Mucosa of descending colon (tissue), 3 donors: ENCODE results near the gene DDC. TPM values are rescaled to one million over a fixed set of nuclear protein-coding genes. Genes with fewer than 3 reads are reported as not detected.
"Not testable (repeated sequence)": the region's sequence is repeated elsewhere in the genome, so short reads cannot be mapped to it uniquely, and the experiment has no call there.

Experiments
- ATAC-seq: fragments of 200-7000 bp; cut with Tn5 transposase; one replicate; pipeline ENCODE4 v1.9.1; 2020; ENCODE audit warnings: mild to moderate bottlenecking, moderate library complexity
- DNase-seq, 3 donors: peaks; one replicate each; pipeline ENCODE4 v3.0.0-alpha.2; 2020
- H3K36me3 ChIP-seq: fragments of 200-600 bp; one replicate; pipeline ENCODE4 v1.8.0; 2021; ENCODE audit warnings: low read depth, mild to moderate bottlenecking
- H3K4me1 ChIP-seq: fragments of 200-600 bp; one replicate; pipeline ENCODE4 v1.8.0; 2021; ENCODE audit warnings: low read depth, mild to moderate bottlenecking
- H3K4me3 ChIP-seq: fragments of 200-600 bp; one replicate; pipeline ENCODE4 v1.8.0; 2021; ENCODE audit warnings: mild to moderate bottlenecking
- H3K9me3 ChIP-seq: fragments of 200-600 bp; one replicate; pipeline ENCODE4 v1.8.0; 2021; ENCODE audit warnings: mild to moderate bottlenecking
- CTCF ChIP-seq: fragments of 200-600 bp; IDR thresholded peaks from one replicate; pipeline ENCODE4 v1.8.0; 2022; ENCODE audit warnings: antibody characterized with exemption, mild to moderate bottlenecking
- intact Hi-C, 2 donors: fragments of 100-400 bp; cut with DNase I in 1 of 2; cut with micrococcal nuclease in 1 of 2; formaldehyde crosslinking; loops; one replicate each; pipeline versions ENCODE4 v1.11.0 to v1.11.1; 2022; cut with DNase I, micrococcal nuclease
- total RNA-seq, 3 donors: library from RNA; stranded (reverse); fragmentation: NEBNext Ultra II Directional in 2 of 3; extraction: Animal tissue kit (Norgen Biotek cat#: 25700) in 2 of 3; gene quantifications; one replicate each; pipeline versions ENCODE4 v1.2.1 to v1.2.4, GENCODE V29; 2021 to 2023
- donor health status: DM: no; HTN: no; CAD: no; lungs with moderate emphysema.
- donor health status: DM: no; HTN: no; CAD: no.
- donor health status: DM: no; HTN: yes; CAD: no.

DDC gene
- total RNA-seq, 3 donors from 2014 or later: 29.6 to 94.5 (median 74.4) TPM

DNA sequence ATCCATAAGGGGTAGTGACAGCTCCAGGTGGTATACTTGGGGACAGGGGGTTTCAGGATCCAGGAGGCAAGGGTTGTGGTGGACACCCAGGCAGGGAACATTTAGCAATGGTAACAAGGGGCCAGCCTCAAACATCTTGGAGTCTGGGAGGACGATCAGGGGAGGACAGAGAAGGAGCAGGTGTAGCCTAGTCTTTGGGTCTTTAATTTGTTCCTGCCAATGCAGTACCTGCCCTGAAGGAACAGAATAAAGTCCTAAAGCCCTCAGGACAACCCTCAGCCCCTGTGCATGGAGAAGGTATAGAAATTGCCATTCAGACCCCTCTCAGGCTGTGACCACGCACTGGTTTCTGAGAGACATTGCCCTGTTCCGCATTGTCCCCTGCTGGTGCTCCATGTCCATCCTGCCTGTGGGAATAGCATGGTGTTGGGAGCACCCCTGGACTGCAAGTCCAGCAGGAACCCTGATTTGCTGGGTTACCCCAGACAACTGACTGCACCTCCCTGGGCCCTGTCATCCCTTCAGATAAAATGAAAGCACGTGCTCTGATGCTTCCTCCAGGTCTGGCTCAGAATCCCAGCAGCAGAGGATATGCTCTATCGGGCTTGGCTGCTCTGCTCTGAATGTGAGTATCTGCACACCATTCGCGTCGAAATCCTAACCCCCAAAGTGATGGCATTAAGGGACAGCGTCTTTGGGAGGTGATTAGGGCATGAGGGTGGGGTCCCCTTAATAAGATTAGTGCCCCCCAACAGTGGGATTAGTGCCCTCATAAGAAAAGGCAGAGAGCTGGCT is 24.2 kb downstream of the DDC start:
- Histone ChIP-seq H3K4me1 (no peaks in the 10 kb centered on the region), H3K4me3 (no peak overlapping the region), H3K9me3 (no peaks in the 10 kb centered on the region), H3K36me3 (no peaks in the 10 kb centered on the region)
- intact Hi-C loops: no loop called here
- ATAC-seq (no peak), DNase-seq (no peak)
- TF ChIP-seq CTCF: no peak

DNA sequence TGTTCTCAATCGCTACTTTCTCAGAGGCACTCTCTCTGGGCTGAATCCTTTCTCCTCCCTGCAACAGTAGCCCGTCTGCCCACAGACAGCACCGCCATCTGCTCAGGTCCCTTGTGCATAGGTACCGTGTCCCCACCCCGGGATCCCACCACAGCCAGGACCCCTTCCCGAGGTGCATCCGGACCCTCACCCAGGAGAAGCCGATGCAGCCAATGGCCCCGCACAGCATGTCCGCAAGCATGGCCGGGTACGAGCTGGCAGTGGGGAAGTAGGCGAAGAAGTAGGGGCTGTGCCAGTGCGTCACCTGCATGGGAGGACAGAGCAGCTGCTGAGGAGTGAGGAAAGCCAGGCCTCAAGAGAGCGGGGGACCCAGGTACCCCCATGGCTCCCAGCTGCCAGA is 25.5 kb downstream of the DDC start:
- ATAC-seq: no peak
- Histone ChIP-seq H3K36me3 (no peaks in the 10 kb centered on the region), H3K4me1 (no peaks in the 10 kb centered on the region), H3K4me3 (no peak overlapping the region), H3K9me3 (no peaks in the 10 kb centered on the region)
- no peak for DNase-seq
- no peak for TF ChIP-seq CTCF
- intact Hi-C loops: no loop called here

DNA sequence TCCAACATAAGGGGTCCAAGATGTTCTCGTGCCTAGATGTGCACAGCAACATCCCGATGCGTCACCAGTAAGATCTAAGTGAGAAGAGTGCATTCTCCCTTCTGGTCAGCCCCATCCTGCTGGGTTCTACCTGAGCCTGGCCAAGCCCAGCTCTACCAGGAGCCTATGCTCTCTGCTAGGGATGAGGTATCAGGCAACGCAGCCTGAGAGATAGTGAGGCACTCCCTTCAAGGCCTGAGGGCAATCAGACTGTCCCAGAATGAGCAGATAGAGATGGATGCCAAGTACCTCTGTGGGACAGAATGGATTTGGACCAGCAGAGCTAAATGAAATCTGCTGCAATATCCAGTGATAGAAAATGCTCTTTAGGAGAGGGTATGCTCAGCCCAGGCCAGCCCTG is 26.7 kb downstream of the DDC start:
- TF ChIP-seq CTCF: no peak
- Histone ChIP-seq H3K9me3 (no peaks in the 10 kb centered on the region), H3K4me1 (peaks cover 3% of the 10 kb centered on the region), H3K36me3 (no peaks in the 10 kb centered on the region), H3K4me3 (no peak overlapping the region)
- ATAC-seq (no peak), DNase-seq (no peak)
- intact Hi-C loops: no loop called here

DNA sequence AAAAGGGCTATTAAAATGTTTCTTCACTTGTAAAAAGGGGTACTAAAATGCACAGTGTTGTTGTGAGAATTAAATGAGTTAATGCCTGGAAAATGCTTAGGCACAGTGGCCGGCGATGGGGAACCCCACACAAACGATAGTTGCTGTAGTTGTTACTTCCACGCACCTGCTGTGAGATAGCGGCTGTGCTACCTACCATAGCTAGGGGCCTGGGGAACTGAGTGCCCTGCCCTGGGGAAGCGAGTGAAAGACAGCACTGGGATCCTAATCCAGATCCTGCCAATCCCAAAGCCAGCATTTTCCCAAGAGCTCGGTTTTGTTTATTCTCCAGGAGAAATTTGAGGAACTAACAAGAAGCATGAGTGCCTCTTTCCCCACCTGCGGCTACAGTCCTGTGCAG is 27.8 kb downstream of the DDC start:
- Histone ChIP-seq H3K4me3 (no peak overlapping the region), H3K9me3 (no peaks in the 10 kb centered on the region), H3K4me1 (peaks cover 3% of the 10 kb centered on the region), H3K36me3 (no peaks in the 10 kb centered on the region)
- ATAC-seq (no peak), DNase-seq (no peak)
- intact Hi-C loops: no loop called here
- no peak for TF ChIP-seq CTCF

GRCh38 chr7:50535291-50535711 is 29.9 kb downstream of the DDC start:
- H3K9me3 ChIP-seq, DNase-seq, H3K4me3 ChIP-seq, H3K36me3 ChIP-seq, H3K4me1 ChIP-seq, intact Hi-C loops, ATAC-seq: not testable (repeated sequence)

DNA sequence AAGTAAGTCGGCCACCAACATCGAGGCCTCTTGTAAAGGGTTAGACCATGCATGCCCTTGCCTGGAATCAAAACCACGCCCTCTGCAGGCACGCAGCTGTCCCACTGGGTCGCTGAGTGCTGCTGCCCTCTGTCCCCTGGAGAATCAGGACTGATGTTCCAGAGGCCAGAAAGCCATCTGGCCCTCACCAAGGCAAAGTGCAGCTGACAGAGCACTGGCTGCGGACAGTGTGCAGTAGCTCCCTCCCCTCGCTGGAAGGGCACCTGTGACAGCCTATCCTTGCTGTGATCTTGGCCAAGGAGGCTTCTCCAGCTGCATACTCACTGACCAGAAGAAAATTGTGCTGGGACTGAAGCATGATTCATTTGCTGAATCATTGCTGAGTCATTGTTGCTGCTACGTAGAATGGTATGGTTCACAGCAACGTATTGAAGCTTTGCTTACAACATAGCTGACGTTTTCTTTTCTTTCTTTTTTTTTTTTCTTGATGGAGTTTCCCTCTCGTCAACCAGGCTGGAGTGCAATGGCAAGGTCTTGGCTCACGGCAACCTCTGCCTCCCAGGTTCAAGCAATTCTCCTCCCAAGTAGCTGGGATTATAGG is 30.4 kb downstream of the DDC start:
- ATAC-seq (peak; percentile 56), DNase-seq (no peak)
- no peaks in the 10 kb centered on the region for H3K36me3 ChIP-seq
- H3K4me1 ChIP-seq: peaks cover 5% of the 10 kb centered on the region
- no peak for TF ChIP-seq CTCF
- intact Hi-C loops: no loop called here
- H3K9me3 ChIP-seq: no peaks in the 10 kb centered on the region
- no peak overlapping the region for H3K4me3 ChIP-seq
